Fibroblast of lung (primary cell): Measurements from ENCODE around the gene LGR6. TPM values are rescaled to one million over a fixed set of nuclear protein-coding genes. Genes with fewer than 3 reads are reported as not detected.

Experiments
- DNase-seq, 2 donors: peaks; one replicate each; pipeline versions ENCODE4 v3.0.0 to v3.0.0-alpha.2; 2010; ENCODE audit warnings: low read depth in 2 of 2
- H2AFZ ChIP-seq: 2 replicates; pipeline ENCODE4 v1.5.1; 2012; ENCODE audit warnings: low read length, control low read depth, inconsistent platforms
- H3K27ac ChIP-seq: 2 replicates; pipeline ENCODE4 v1.5.1; 2011; ENCODE audit warnings: low read length, control low read depth; ENCODE audit not compliant: insufficient read depth
- H3K27me3 ChIP-seq: 2 replicates; pipeline ENCODE4 v1.5.1; 2011; ENCODE audit warnings: mild to moderate bottlenecking, low read length; ENCODE audit not compliant: control insufficient read depth, insufficient read depth
- H3K36me3 ChIP-seq: 2 replicates; pipeline ENCODE4 v1.5.1; 2011; ENCODE audit warnings: low read length; ENCODE audit not compliant: control insufficient read depth, insufficient read depth
- H3K4me1 ChIP-seq: 2 replicates; pipeline ENCODE4 v1.5.1; 2011; ENCODE audit warnings: low read length; ENCODE audit not compliant: control insufficient read depth, insufficient read depth; ENCODE audit errors: extremely low read depth
- H3K4me2 ChIP-seq: 2 replicates; pipeline ENCODE4 v1.5.1; 2011; ENCODE audit warnings: low read length, control low read depth; ENCODE audit not compliant: insufficient read depth; ENCODE audit errors: extremely low read depth
- H3K4me3 ChIP-seq, 4 experiments: fragments of 200-600 bp in 1 of 4; sonication (generic) in 1 of 4; replicated peaks in 1 of 4; 2 replicates each; pipeline ENCODE4 v1.5.1; 2011 to 2016; ENCODE audit warnings: low read length in 4 of 4, low read depth in 3 of 4, mild to moderate bottlenecking in 3 of 4, control low read depth in 2 of 4, inconsistent platforms in 1 of 4, mixed read lengths in 1 of 4; ENCODE audit not compliant: insufficient read depth in 1 of 4; ENCODE audit errors: control extremely low read depth in 1 of 4
- H3K79me2 ChIP-seq: 2 replicates; pipeline ENCODE4 v1.5.1; 2012; ENCODE audit warnings: mild to moderate bottlenecking, low read length, inconsistent platforms; ENCODE audit not compliant: control insufficient read depth, insufficient read depth
- H3K9ac ChIP-seq: 2 replicates; pipeline ENCODE4 v1.5.1; 2011; ENCODE audit warnings: mild to moderate bottlenecking, low read length, control low read depth; ENCODE audit not compliant: insufficient read depth
- H3K9me3 ChIP-seq: 2 replicates; pipeline ENCODE4 v1.5.1; 2012; ENCODE audit warnings: low read depth, low read length; ENCODE audit not compliant: control insufficient read depth, insufficient read depth
- H4K20me1 ChIP-seq: 2 replicates; pipeline ENCODE4 v1.5.1; 2011; ENCODE audit warnings: low read length; ENCODE audit not compliant: control insufficient read depth, insufficient read depth; ENCODE audit errors: extremely low read depth
- CTCF ChIP-seq, 2 donors: IDR thresholded peaks in 1 of 2; conservative IDR thresholded peaks in 1 of 2; 1 replicate in 1 of 2; 2 replicates in 1 of 2; pipeline ENCODE4 v1.5.1; 2011 to 2012; ENCODE audit warnings: low read length in 2 of 2, control low read depth in 1 of 2, inconsistent platforms in 1 of 2, low read depth in 1 of 2, mild to moderate bottlenecking in 1 of 2
- EZH2 ChIP-seq: IDR thresholded peaks from 2 replicates; pipeline ENCODE4 v1.5.1; 2012; ENCODE audit warnings: low read length, control low read depth, mild to moderate bottlenecking; ENCODE audit errors: missing control alignments
- polyA plus RNA-seq, 2 donors: library from polyadenylated mRNA; depleted of rRNA in 1 of 2; stranded (reverse) in 1 of 2; unstranded in 1 of 2; fragments of >200 nt; gene quantifications; 2 replicates each; pipeline ENCODE4 v1.2.1, GENCODE V29; 2011 to 2012; ENCODE audit warnings: missing spikeins in 1 of 2
- total RNA-seq: library from RNA; depleted of rRNA; stranded (reverse); fragments of >200 nt; gene quantifications from 2 replicates; pipeline ENCODE4 v1.2.1, GENCODE V29; 2014

Gene LGR6
- total and polyA plus RNA-seq, 2 donors (not counting 1 experiment from before 2014, with no cell fraction given) = 0.02 TPM; not detected in 1

GRCh38 chr1:202355944-202356553 lies 162.4 kb downstream of the LGR6 start:
- no peaks in the 10 kb centered on the region for H4K20me1 ChIP-seq
- H3K4me3 ChIP-seq = no peak overlapping the region
- no peaks in the 10 kb centered on the region for H3K27me3 ChIP-seq
- H3K9ac ChIP-seq = no peak overlapping the region
- peaks cover 2% of the 10 kb centered on the region for H3K79me2 ChIP-seq
- no peaks in the 10 kb centered on the region for H3K36me3 ChIP-seq
- H3K4me1 ChIP-seq = no peaks in the 10 kb centered on the region
- H3K4me2 ChIP-seq = no peak overlapping the region
- no peaks in the 10 kb centered on the region for H3K9me3 ChIP-seq
- DNase-seq = no peak
- no peak overlapping the region for H3K27ac ChIP-seq
- TF ChIP-seq CTCF (conservative IDR thresholded peaks at IDR 0.05 in 1 of 2, IDR thresholded peaks at IDR 0.05 in 1 of 2; ENCODE audit: low read depth in 1 of 2, low read length in 2 of 2) (no peak), EZH2 (no peak)
- H2AFZ ChIP-seq = no peak overlapping the region

GRCh38 chr1:202357506-202357905 lies 163.9 kb downstream of the LGR6 start:
- Histone ChIP-seq H3K79me2 (no peaks in the 10 kb centered on the region), H3K27me3 (no peaks in the 10 kb centered on the region), H3K36me3 (no peaks in the 10 kb centered on the region), H3K9me3 (no peaks in the 10 kb centered on the region), H3K4me1 (no peaks in the 10 kb centered on the region), H3K27ac (no peak overlapping the region), H3K4me2 (no peak overlapping the region), H3K9ac (no peak overlapping the region), H2AFZ (no peak overlapping the region), H3K4me3 (no peak overlapping the region), H4K20me1 (no peaks in the 10 kb centered on the region)
- no peak for TF ChIP-seq EZH2
- no peak for TF ChIP-seq CTCF (conservative IDR thresholded peaks at IDR 0.05 in 1 of 2, IDR thresholded peaks at IDR 0.05 in 1 of 2; ENCODE audit: low read depth in 1 of 2, low read length in 2 of 2)
- DNase-seq = no peak

GRCh38 chr1:202361224-202361623 lies 167.6 kb downstream of the LGR6 start:
- TF ChIP-seq EZH2 (no peak), CTCF (conservative IDR thresholded peaks at IDR 0.05 in 1 of 2, IDR thresholded peaks at IDR 0.05 in 1 of 2; ENCODE audit: low read depth in 1 of 2, low read length in 2 of 2) (no peak)
- Histone ChIP-seq H3K27me3 (no peaks in the 10 kb centered on the region), H3K79me2 (no peaks in the 10 kb centered on the region), H3K9ac (no peak overlapping the region), H3K4me1 (no peaks in the 10 kb centered on the region), H3K36me3 (no peaks in the 10 kb centered on the region), H2AFZ (no peak overlapping the region), H3K4me2 (no peak overlapping the region), H4K20me1 (no peaks in the 10 kb centered on the region), H3K27ac (no peak overlapping the region), H3K9me3 (no peaks in the 10 kb centered on the region), H3K4me3 (no peak overlapping the region)
- no peak for DNase-seq
